GM12873 (cell line): ENCODE measurements around the gene RRAGB.

Source experiments
- TF ChIP-seq, protein P1 (sequence below): IDR thresholded peaks from 2 replicates; pipeline ENCODE4 v1.5.1; 2012; ENCODE audit warnings: low read depth, mild to moderate bottlenecking, moderate library complexity, low read length, control low read depth; ENCODE audit not compliant: insufficient read depth; ENCODE audit errors: missing control alignments

Gene RRAGB, protein sequence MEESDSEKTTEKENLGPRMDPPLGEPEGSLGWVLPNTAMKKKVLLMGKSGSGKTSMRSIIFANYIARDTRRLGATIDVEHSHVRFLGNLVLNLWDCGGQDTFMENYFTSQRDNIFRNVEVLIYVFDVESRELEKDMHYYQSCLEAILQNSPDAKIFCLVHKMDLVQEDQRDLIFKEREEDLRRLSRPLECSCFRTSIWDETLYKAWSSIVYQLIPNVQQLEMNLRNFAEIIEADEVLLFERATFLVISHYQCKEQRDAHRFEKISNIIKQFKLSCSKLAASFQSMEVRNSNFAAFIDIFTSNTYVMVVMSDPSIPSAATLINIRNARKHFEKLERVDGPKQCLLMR

DNA sequence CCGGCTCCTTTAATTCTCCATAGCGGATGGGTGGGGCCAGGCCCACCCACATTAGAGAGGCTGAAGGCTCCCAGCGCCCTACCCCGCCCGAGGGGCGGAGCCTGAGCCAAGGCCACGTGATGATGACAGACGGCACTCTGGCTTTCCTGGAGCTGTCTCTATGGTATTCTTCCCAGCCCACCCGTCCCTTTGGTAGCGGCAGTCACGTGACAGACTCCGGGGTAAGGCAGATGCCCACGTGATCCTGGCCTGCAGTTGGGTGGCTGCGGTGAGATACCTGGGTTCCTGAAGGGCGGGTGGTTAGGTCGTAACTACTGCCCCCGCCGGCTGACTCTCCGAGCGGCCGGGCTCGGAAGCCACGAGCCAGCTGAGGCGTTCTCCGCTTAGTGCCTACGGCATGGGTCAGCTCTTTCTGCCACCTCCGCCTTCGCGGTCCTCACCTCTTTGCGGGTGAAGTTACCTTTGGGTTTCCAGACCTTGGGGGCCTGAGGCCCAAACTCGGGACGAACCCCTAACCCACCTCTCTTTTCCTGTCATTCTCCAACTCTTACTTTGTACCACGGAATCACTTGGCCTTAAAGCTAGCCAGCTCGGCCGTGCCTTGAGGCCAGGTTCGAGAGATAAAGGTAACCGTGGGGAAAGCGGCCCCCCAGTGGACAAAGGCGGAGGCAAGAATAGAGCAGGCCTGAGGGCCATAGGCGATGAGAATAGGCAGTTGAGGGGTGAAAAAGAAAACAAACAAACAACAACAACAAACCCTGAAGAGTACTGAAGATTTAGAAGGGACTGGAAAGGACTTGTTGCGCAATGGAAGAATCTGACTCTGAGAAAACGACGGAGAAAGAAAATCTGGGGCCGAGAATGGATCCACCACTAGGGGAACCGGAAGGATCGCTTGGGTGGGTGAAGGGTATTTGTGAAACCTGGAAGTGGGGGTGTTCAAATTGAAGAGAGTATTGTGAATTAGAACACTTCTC, at the start of gene RRAGB:
Gene RRAGB, plus strand, starts transcription at position 229 of the 977 bp plus-strand sequence. Its CDS starts 579 bp downstream, at position 808.
- TF ChIP-seq, protein P1, sequence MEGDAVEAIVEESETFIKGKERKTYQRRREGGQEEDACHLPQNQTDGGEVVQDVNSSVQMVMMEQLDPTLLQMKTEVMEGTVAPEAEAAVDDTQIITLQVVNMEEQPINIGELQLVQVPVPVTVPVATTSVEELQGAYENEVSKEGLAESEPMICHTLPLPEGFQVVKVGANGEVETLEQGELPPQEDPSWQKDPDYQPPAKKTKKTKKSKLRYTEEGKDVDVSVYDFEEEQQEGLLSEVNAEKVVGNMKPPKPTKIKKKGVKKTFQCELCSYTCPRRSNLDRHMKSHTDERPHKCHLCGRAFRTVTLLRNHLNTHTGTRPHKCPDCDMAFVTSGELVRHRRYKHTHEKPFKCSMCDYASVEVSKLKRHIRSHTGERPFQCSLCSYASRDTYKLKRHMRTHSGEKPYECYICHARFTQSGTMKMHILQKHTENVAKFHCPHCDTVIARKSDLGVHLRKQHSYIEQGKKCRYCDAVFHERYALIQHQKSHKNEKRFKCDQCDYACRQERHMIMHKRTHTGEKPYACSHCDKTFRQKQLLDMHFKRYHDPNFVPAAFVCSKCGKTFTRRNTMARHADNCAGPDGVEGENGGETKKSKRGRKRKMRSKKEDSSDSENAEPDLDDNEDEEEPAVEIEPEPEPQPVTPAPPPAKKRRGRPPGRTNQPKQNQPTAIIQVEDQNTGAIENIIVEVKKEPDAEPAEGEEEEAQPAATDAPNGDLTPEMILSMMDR: peak; percentile 68

DNA sequence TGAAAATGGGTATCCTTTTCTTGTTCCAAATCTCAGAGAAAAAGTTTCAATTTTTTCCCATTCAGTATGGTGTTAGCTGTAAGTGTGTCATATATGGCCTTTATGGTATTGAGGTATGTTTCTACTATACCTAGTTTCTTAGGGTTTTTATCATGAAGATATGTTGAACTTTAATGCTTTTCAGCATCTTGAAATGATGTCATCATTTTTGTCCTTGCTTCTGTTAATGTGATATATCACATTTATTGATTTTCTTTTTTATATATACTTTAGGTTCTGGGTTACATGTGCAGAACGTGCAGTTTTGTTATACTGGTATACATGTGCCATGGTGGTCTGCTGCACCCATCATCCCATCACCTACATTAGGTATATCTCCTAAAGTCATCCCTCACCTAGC, 49.5 kb upstream of the RRAGB start:
- TF ChIP-seq, protein P1: no peak

DNA sequence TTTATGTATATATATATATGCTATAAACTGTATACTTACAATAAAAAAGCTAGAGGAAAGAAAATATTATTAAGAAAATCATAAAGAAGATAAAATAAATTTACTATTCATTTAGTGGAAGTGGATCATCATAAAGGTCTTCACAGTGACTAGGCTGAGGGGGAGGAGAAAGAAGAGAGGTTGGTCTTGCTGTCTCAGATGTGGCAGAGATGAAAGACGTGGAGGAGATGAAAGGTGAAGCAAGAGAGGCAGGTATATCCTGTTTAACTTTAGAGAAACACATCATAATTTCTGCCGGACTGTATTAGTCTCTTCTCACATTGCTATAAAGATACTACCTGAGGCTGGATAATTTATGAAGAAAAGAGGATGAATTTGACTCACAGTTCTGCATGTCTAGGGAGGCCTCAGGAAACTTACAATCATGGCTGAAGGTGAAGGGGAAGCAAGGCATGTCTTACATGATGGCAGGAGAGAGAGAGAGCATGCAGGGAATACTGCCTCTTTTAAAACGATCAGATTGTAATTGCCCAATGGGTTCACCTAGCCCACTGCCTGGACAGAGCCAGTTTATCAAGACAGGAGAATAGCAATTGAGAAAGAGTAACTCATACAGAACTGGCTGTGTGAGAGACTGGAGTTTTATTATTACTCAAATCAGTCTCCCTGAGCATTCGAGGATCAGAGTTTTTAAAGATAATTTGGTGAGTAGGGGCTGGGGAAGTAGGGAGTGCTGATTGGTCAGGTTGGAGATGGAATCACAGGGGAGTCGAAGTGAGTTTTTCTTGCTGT, 22.1 kb upstream of the RRAGB start:
- TF ChIP-seq, protein P1: no peak

DNA sequence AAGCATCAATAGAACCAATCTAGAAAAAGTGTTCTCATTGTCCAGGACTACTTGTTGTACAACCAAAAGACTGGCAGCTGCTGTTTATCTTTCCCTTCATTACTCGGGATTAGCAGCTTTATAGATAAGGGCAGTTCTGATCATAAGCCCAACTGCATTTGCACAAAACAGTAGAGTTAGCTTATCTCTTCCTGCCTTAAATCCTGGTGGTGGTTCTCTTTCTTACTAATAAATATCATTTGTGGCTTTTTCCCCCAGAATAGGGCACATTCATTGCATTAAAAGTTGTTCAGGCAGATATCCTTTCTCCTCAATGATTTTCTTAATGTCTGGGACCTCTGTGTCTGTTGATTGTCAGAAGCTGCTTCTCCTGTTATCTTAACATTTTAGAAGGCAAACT, 20.2 kb upstream of the RRAGB start:
- TF ChIP-seq, protein P1: no peak

DNA sequence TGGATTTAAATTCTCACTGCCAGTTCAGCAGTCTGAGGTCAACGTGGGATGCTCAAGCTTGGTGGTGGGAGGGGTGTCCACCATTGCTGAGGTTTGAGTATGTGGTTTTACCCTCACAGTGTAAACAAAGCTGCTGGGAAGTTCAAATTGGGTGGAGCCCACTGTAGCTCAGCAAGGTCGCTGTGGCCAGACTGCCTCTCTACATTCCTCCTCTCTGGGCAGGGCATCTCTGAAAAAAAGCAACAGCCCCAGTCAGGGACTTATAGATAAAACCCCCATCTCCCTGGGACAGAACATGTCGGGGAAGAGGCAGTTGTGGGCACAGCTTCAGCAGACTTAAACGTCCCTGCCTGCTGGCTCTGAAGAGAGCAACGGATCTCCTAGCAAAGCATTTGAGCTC, 14.9 kb upstream of the RRAGB start:
- TF ChIP-seq, protein P1: no peak

DNA sequence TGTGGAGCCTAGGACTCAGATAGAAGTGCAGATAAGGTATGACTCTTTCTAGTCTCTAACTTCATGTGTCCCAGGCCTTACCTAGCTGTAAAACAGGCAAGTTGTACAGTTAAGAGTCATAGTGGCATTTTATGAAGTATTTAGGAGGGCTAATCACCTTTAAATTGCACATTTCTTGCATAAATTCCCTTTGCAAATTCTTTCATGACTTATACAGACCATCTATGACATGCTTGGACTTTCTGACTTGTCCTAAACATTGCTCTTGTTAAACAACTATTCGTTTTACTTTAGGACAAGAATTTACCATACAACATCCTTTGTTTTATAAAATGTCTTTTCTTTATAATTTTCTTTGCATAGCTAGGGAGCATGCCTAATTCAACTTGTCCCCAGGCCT, 7.8 kb upstream of the RRAGB start:
- TF ChIP-seq, protein P1: no peak

DNA sequence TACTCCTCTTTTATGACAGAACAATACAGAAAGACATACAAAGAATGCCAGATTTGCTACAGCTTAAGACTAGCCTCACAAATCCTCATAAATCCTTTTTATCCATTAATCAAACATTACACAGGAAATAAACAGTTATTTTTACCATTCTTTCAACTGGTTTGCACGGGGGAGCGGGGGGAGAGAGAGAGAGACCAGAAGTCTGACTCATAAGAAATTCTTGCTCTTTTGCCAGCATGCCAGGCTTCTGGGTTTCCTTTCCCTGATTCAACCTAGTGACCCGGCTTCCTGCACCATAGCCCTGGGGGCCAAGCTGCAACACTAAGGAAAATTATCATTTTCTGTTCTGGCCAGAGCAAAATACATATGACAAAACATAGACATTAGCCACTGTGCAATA, 6.8 kb upstream of the RRAGB start:
- TF ChIP-seq, protein P1: no peak
